HG02870 (cell line): ENCODE measurements around the gene PSMA7.

Experiments
- ATAC-seq: cut with Tn5 transposase; IDR thresholded peaks from one replicate; pipeline ENCODE4 v1.9.1; 2021; ENCODE audit warnings: mild to moderate bottlenecking, moderate library complexity; ENCODE audit not compliant: unreplicated experiment

Gene PSMA7

GRCh38 chr20:62096421-62097380 is 46.5 kb downstream of the PSMA7 start:
- ATAC-seq, result no peak

DNA sequence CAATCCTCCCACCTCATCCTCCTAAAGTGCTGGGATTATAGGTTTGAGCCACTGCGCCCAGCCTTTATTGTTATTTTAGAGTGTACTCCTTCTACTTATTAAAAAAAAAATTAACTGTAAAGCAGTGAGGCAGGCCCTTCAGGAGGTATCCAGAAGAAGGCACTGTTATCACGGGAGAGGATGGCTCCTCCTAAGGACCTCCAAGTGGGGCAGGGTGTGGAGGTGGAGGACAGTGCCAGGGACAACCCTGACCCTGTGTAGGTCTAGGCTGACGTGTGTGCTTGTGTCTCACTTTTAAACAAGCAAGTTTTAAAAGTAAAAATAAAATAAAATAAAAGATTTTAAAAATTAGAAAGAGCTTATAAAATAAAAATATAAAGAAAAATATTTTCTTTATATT is 53.8 kb downstream of the PSMA7 start:
- no peak for ATAC-seq

- no peak for ATAC-seq
These were observed 54.7 kb downstream of the PSMA7 start for GRCh38 chr20:62088258-62089127.

- no peak for ATAC-seq
These were observed 55.6 kb downstream of the PSMA7 start for GRCh38 chr20:62087632-62088031.

DNA sequence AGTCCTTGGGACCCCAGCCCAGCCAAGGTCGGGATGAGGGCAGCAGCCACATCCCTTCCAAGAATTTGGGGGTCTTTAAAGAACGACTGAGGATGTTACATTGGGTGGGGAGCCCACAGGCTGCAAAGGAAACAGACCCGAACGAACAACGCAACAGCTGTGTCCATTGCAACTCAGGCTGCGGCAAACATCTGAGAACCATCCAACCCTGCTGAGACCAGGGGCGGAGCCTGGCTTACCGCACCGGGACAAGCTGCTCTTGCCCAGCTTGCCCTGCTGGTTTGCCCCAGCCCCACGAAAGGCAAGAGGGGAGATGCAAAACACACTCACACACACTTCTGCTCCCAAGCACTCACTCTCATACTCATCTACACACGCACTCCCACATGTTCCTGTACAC is 56.0 kb downstream of the PSMA7 start:
- no peak for ATAC-seq
